Panc1 (cell line): ENCODE data around the gene NEK1.
A peak's percentile ranks its signal among the peaks of the same experiment; 100 is the strongest.

Source experiments
- POLR2AphosphoS5 ChIP-seq: IDR thresholded peaks from 2 replicates; pipeline ENCODE4 v1.6.1; 2012; ENCODE audit warnings: mild to moderate bottlenecking, low read depth, low read length, moderate library complexity
- SIN3A ChIP-seq: IDR thresholded peaks from 2 replicates; pipeline ENCODE4 v1.6.1; 2012; ENCODE audit warnings: low read depth, mild to moderate bottlenecking, low read length, moderate library complexity, borderline replicate concordance; ENCODE audit not compliant: insufficient read depth
- TCF7L2 ChIP-seq: IDR thresholded peaks from 2 replicates; pipeline ENCODE4 v1.6.1; 2011; ENCODE audit warnings: mild to moderate bottlenecking, low read depth, low read length, inconsistent platforms
- TF ChIP-seq, protein P1 (sequence below): fragments of 450-650 bp; IDR thresholded peaks from 2 replicates; pipeline ENCODE4 v1.5.1; 2017; ENCODE audit warnings: mild to moderate bottlenecking
- TF ChIP-seq, protein P2 (sequence below), 2 experiments: IDR thresholded peaks; 2 replicates each; pipeline ENCODE4 v1.6.1; 2011 to 2012; ENCODE audit warnings: low read depth in 2 of 2, control low read depth in 1 of 2, low read length in 1 of 2, mild to moderate bottlenecking in 1 of 2, moderate library complexity in 1 of 2; ENCODE audit not compliant: insufficient read depth in 1 of 2

DNA sequence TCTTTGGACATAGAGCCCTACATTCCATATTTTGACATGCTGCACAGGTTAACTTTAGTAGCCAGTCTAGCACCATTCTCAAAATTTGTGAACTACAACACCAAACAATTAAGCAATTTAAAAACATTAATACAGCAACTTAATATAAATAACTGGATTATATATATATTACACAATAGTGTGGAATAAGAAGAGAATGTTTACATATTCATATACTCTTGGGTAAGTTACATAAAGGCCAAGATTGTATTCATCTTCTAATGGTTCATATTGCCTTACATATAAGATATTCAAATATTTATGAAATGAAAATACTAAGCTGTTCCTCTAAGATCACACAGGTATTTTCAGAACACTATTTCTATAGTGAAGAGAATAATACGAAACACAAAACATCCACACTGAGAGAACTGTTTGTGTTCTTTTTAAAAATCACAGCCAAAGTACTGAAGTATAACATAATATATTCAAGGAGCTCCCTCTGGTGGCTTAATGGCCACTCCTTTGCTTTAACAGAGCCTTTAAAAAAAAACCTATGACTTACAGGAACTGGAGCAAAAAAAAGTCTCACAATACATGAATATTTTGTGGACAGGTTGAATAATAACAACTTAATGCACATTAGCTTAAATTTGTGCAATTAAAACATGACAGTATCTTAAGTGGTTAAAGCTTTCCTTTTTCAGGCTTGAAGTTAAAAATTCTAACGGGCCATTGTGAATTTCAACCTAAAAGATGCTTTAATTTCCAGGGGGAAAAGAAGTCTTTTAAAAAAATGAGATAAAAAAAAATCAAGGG is 46.2 kb downstream of the NEK1 start:
- TF ChIP-seq, protein P1, sequence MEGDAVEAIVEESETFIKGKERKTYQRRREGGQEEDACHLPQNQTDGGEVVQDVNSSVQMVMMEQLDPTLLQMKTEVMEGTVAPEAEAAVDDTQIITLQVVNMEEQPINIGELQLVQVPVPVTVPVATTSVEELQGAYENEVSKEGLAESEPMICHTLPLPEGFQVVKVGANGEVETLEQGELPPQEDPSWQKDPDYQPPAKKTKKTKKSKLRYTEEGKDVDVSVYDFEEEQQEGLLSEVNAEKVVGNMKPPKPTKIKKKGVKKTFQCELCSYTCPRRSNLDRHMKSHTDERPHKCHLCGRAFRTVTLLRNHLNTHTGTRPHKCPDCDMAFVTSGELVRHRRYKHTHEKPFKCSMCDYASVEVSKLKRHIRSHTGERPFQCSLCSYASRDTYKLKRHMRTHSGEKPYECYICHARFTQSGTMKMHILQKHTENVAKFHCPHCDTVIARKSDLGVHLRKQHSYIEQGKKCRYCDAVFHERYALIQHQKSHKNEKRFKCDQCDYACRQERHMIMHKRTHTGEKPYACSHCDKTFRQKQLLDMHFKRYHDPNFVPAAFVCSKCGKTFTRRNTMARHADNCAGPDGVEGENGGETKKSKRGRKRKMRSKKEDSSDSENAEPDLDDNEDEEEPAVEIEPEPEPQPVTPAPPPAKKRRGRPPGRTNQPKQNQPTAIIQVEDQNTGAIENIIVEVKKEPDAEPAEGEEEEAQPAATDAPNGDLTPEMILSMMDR, result peak; percentile 69; the same call in 1 of the 2 replicates
- TF ChIP-seq POLR2AphosphoS5, result no peak
- no peak for TF ChIP-seq SIN3A
- TF ChIP-seq TCF7L2, result no peak
- TF ChIP-seq, protein P2, sequence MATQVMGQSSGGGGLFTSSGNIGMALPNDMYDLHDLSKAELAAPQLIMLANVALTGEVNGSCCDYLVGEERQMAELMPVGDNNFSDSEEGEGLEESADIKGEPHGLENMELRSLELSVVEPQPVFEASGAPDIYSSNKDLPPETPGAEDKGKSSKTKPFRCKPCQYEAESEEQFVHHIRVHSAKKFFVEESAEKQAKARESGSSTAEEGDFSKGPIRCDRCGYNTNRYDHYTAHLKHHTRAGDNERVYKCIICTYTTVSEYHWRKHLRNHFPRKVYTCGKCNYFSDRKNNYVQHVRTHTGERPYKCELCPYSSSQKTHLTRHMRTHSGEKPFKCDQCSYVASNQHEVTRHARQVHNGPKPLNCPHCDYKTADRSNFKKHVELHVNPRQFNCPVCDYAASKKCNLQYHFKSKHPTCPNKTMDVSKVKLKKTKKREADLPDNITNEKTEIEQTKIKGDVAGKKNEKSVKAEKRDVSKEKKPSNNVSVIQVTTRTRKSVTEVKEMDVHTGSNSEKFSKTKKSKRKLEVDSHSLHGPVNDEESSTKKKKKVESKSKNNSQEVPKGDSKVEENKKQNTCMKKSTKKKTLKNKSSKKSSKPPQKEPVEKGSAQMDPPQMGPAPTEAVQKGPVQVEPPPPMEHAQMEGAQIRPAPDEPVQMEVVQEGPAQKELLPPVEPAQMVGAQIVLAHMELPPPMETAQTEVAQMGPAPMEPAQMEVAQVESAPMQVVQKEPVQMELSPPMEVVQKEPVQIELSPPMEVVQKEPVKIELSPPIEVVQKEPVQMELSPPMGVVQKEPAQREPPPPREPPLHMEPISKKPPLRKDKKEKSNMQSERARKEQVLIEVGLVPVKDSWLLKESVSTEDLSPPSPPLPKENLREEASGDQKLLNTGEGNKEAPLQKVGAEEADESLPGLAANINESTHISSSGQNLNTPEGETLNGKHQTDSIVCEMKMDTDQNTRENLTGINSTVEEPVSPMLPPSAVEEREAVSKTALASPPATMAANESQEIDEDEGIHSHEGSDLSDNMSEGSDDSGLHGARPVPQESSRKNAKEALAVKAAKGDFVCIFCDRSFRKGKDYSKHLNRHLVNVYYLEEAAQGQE (IDR thresholded peaks at IDR 0.05; ENCODE audit: insufficient read depth in 1 of 2, low read depth in 2 of 2, low read length in 1 of 2), result no peak
